Panc1 (cell line): ENCODE data around the gene TXLNA.

ENCODE experiments used
- POLR2AphosphoS5 ChIP-seq: IDR thresholded peaks from 2 replicates; pipeline ENCODE4 v1.6.1; 2012; ENCODE audit warnings: mild to moderate bottlenecking, low read depth, low read length, moderate library complexity
- TF ChIP-seq, protein P1 (sequence below): fragments of 450-650 bp; IDR thresholded peaks from 2 replicates; pipeline ENCODE4 v1.5.1; 2017; ENCODE audit warnings: mild to moderate bottlenecking

- TF ChIP-seq, protein P1, sequence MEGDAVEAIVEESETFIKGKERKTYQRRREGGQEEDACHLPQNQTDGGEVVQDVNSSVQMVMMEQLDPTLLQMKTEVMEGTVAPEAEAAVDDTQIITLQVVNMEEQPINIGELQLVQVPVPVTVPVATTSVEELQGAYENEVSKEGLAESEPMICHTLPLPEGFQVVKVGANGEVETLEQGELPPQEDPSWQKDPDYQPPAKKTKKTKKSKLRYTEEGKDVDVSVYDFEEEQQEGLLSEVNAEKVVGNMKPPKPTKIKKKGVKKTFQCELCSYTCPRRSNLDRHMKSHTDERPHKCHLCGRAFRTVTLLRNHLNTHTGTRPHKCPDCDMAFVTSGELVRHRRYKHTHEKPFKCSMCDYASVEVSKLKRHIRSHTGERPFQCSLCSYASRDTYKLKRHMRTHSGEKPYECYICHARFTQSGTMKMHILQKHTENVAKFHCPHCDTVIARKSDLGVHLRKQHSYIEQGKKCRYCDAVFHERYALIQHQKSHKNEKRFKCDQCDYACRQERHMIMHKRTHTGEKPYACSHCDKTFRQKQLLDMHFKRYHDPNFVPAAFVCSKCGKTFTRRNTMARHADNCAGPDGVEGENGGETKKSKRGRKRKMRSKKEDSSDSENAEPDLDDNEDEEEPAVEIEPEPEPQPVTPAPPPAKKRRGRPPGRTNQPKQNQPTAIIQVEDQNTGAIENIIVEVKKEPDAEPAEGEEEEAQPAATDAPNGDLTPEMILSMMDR: no peak
- no peak for TF ChIP-seq POLR2AphosphoS5
Observed at GRCh38 chr1:32184650-32185049, 5.2 kb downstream of the TXLNA start.
